IMR-90 (cell line): ENCODE data around the gene POGK. TPM values are rescaled to one million over a fixed set of nuclear protein-coding genes. Genes with fewer than 3 reads are reported as not detected.

Experiments used
- polyA plus RNA-seq, 3 experiments: library from polyadenylated mRNA; depleted of rRNA; stranded (reverse); fragments of >200 nt; gene quantifications; 2 replicates each; pipeline ENCODE4 v1.2.3, GENCODE V29; 2012; ENCODE audit warnings: low replicate concordance in 1 of 3
- total RNA-seq: library from RNA; depleted of rRNA; stranded (reverse); fragments of >200 nt; gene quantifications from 2 replicates; pipeline ENCODE4 v1.2.3, GENCODE V29; 2012; rRNA removed

The POGK gene
- total and polyA plus RNA-seq, 2 of the 4 experiments (the other 2 are of a cell fraction), result 11.3 to 25.6 TPM

Other genes with a start within 250 kb of the POGK start
- gene TADA1, start 36.8 kb downstream of the POGK start, total RNA-seq, result 16.4 and 16.8 TPM in 2 replicates
- gene TADA1, start 36.8 kb downstream of the POGK start, polyA plus RNA-seq (2012; rRNA removed), result 8.2 and 8.4 TPM in 2 replicates
- under 0.01 TPM in 2 replicates for gene ILDR2, start 136.1 kb downstream of the POGK start, total RNA-seq
- gene ILDR2, start 136.1 kb downstream of the POGK start, polyA plus RNA-seq (2012; rRNA removed), result not detected in 2 replicates
- gene MAEL, start 149.8 kb downstream of the POGK start, total RNA-seq, result not detected in 2 replicates
- not detected in 2 replicates for gene MAEL, start 149.8 kb downstream of the POGK start, polyA plus RNA-seq (2012; rRNA removed)